CD4-positive, alpha-beta T cell treated with Interleukin-17A for 1 hour (primary cell): ENCODE data around the gene REEP1.

ENCODE experiments used
- DNase-seq: peaks from one replicate; pipeline ENCODE4 v3.0.0-alpha.2; 2020

The REEP1 gene

DNA sequence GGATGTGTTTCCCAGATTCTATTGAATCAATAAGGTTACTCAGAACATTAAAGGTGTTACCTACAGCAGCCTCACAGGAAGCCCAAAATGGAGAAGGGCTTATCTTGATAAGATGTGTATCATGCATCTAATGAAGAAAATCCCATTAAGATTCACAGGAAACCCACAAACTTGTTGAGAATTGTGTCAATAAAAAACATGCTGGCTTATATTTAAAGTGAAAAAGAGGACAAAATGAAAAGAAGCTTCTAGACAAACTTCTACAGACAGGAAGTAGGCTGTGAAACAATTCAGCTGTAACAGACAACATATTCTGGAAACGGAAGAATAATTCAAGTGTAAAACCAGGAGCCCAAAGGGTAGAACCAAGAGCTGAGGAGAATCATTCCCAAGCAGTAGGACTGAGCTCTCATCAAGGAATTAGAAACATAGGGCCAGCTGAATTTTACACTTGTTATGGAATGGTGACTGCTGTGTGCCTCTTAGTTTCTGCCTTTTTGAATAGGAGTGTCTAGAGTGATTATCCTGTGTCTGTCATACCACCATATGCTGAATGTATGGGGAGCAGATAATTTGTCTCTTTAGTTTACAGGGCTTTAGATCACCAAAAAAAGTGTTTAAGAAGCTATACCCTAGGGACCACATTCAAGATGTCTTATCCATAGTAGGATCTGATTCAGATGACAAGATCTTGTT lies 151.8 kb downstream of the REEP1 start:
- DNase-seq, result peak; percentile 68

DNA sequence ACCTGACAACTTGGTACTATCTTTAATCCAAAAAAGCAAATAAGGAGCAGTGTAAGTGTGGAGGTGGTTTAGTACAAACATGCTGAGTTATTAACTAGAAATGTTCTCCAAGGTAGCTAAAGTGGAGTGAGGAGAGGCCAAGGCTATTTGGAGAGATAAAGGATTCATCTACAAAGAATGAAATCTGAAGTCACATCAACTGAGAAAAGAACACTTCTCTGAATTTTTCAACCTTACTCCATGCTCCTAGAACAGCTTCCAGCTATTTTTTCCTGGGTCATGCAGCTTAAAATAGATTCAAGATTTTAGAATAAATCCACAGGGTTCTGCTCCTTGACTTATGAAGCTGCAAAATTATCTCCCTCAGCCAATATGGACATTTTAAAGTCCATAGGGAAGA lies 160.8 kb downstream of the REEP1 start:
- DNase-seq, result no peak

DNA sequence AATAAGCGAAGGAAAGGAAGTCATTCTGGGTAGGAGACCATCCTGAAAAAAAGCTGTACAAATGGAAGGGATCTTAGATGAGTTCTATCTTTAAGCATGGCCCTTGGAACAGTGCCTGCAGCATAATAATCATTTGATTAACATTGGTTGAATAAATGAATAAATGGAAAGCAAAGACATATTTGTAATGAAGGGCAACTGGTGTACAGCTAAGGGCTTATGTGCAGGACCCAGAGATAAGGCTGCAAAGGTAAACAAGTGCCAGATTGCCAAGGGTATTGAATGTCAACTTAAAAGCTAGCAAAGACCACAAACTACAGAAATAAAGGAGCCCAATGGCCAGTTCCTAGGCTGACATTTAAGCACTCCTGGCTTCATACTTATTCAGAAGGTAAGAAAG lies 161.6 kb downstream of the REEP1 start:
- DNase-seq, result no peak

DNA sequence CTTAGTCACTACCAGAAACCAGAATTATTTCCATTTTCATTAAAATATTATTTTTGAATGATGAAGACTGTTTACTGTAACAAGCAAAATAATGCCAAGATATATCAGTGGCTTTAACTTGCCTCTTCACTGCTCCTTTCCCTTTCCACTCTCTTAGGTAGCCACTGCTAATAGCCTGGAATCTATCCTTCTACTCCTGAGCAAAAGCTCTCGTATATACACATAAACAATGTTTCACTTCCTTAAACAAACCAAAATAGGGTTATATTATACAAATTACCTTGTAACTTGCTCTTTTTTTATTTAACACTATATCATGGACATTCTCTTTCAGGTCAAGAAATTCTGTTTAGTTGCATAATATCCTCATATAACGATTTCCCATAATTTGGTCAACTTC lies 163.0 kb downstream of the REEP1 start:
- no peak for DNase-seq

DNA sequence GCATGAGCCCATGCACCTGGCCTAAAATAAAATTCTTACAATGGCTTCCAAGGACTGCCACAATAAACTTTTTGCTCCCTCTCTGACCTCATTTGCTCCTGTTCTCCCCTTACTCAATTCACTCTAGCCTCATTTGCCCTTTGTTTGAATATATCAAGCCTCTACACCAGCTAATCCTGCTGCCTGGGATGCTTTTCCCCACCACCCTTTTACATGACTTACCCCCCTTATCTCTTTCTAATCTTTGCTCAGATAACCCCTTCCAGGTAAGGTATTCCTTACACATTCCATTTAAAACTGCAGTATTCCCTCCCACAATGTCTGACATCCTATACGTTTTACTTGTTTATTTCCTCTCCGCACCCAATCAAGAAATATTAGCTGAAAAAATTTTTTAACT lies 164.8 kb downstream of the REEP1 start:
- no peak for DNase-seq

DNA sequence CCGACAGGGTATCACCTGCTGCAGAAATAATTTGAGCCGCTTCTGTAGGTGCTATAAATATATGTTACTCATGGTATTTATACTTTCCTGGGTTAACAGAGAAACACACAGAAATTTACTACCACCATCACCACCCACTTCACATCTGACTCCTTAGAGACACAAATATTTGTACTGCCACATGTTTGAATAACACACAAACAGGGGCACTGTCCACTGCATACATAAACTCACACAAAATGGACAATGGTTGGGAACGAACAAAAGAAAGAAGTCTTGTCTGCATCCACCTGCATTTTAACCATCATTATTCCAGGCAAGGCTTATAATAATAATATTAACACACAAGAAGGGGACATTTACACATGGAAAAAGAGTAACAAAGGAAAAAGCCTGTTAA lies 166.1 kb downstream of the REEP1 start:
- DNase-seq, result no peak

DNA sequence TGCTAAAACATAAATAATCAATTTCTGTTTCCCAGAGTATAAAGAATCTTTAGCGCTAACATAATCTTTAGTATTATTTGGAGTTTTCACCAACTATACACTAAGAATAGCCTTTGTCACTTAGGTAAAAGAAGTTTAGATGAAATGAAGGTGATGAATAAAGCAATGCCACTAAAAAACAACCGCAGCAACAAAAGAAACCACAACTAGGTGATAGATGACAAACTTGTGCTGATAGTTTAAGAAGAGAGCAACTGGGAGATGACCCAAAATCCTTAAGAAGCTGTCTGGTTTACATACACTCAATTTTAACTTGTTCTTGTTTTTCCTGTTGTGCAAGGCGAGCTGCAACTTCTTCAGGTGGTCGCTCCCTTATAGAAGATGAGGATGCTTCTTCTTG lies 167.0 kb downstream of the REEP1 start:
- DNase-seq, result no peak
